DMS 273 (cell line): ENCODE results near the gene PVALB.
A peak's percentile ranks its signal among the peaks of the same experiment; 100 is the strongest.
"Not testable (repeated sequence)": the region's sequence is repeated elsewhere in the genome, so short reads cannot be mapped to it uniquely, and the experiment has no call there.

Experiments used
- DNase-seq: peaks from one replicate; lab custom pipeline; 2025; ENCODE audit not compliant: unreplicated experiment; lab: John Stamatoyannopoulos, UW

Gene PVALB

GRCh38 chr22:36758792-36759271 lies 58.0 kb downstream of the PVALB start:
- DNase-seq, result no peak

- DNase-seq, result peak; percentile 76
Measured at GRCh38 chr22:36757668-36758211, 59.1 kb downstream of the PVALB start.

- no peak for DNase-seq
Measured at GRCh38 chr22:36756746-36757655, 59.8 kb downstream of the PVALB start.

GRCh38 chr22:36756031-36756430 lies 60.8 kb downstream of the PVALB start:
- DNase-seq, result no peak

- no peak for DNase-seq
Measured at GRCh38 chr22:36755316-36755715, 61.5 kb downstream of the PVALB start.

- not testable (repeated sequence) for DNase-seq
Measured at GRCh38 chr22:36754881-36755280, 62.0 kb downstream of the PVALB start.

- no peak for DNase-seq
Measured at GRCh38 chr22:36753916-36754315, 62.9 kb downstream of the PVALB start.

- no peak for DNase-seq
Measured at GRCh38 chr22:36753120-36753802, 63.6 kb downstream of the PVALB start.
